HEK293 (cell line): Measurements from ENCODE around the gene CHCHD1.

ENCODE experiments used
- SETDB1 ChIP-seq: IDR thresholded peaks from one replicate; pipeline ENCODE4 v1.6.1; 2017; ENCODE audit warnings: mild to moderate bottlenecking, low read length, moderate library complexity, mixed read lengths; ENCODE audit not compliant: insufficient read length
- ZBTB8A ChIP-seq: fragments of 450-650 bp; formaldehyde crosslinking; IDR thresholded peaks from 2 replicates; pipeline ENCODE4 v1.5.1; 2016; ENCODE audit warnings: missing biosample characterization, missing genetic modification characterization
- ZNF138 ChIP-seq: fragments of 450-650 bp; formaldehyde crosslinking; IDR thresholded peaks from 2 replicates; pipeline ENCODE4 v1.5.1; 2016; ENCODE audit warnings: missing biosample characterization, missing genetic modification characterization, borderline replicate concordance
- ZNF354C ChIP-seq: fragments of 450-650 bp; formaldehyde crosslinking; IDR thresholded peaks from 2 replicates; pipeline ENCODE4 v1.5.1; 2016; ENCODE audit warnings: missing biosample characterization, missing genetic modification characterization, low read depth, borderline replicate concordance
- ZNF501 ChIP-seq: fragments of 450-650 bp; formaldehyde crosslinking; IDR thresholded peaks from 2 replicates; pipeline ENCODE4 v1.5.1; 2016; ENCODE audit warnings: missing biosample characterization, missing genetic modification characterization
- ZNF529 ChIP-seq: fragments of 450-650 bp; formaldehyde crosslinking; IDR thresholded peaks from 2 replicates; pipeline ENCODE4 v1.5.1; 2017; ENCODE audit warnings: missing genetic modification characterization, missing biosample characterization; ENCODE audit not compliant: insufficient replicate concordance
- ZNF530 ChIP-seq: fragments of 450-650 bp; formaldehyde crosslinking; IDR thresholded peaks from 2 replicates; pipeline ENCODE4 v1.5.1; 2016; ENCODE audit warnings: low read depth, missing biosample characterization, missing genetic modification characterization
- TF ChIP-seq, protein P1 (sequence below): fragments of 450-650 bp; IDR thresholded peaks from 2 replicates; pipeline ENCODE4 v1.5.1; 2018; ENCODE audit warnings: missing biosample characterization, missing genetic modification characterization
- TF ChIP-seq, protein P2 (sequence below): fragments of 450-650 bp; formaldehyde crosslinking; IDR thresholded peaks from 2 replicates; pipeline ENCODE4 v1.5.1; 2016; ENCODE audit warnings: missing biosample characterization, missing genetic modification characterization
- TF ChIP-seq, protein P3 (sequence below): fragments of 450-650 bp; formaldehyde crosslinking; IDR thresholded peaks from 2 replicates; pipeline ENCODE4 v1.5.1; 2016; ENCODE audit warnings: missing biosample characterization, missing genetic modification characterization, low read depth
- TF ChIP-seq, protein P4 (sequence below): fragments of 450-650 bp; formaldehyde crosslinking; IDR thresholded peaks from 2 replicates; pipeline ENCODE4 v1.5.1; 2016; ENCODE audit warnings: missing biosample characterization, missing genetic modification characterization
- TF ChIP-seq, protein P5 (sequence below): fragments of 450-650 bp; formaldehyde crosslinking; IDR thresholded peaks from 2 replicates; pipeline ENCODE4 v1.5.1; 2016; ENCODE audit warnings: missing biosample characterization, missing genetic modification characterization
- TF ChIP-seq, protein P6 (sequence below): fragments of 450-650 bp; formaldehyde crosslinking; IDR thresholded peaks from 2 replicates; pipeline ENCODE4 v1.5.1; 2016; ENCODE audit warnings: missing biosample characterization, missing genetic modification characterization, borderline replicate concordance

DNA sequence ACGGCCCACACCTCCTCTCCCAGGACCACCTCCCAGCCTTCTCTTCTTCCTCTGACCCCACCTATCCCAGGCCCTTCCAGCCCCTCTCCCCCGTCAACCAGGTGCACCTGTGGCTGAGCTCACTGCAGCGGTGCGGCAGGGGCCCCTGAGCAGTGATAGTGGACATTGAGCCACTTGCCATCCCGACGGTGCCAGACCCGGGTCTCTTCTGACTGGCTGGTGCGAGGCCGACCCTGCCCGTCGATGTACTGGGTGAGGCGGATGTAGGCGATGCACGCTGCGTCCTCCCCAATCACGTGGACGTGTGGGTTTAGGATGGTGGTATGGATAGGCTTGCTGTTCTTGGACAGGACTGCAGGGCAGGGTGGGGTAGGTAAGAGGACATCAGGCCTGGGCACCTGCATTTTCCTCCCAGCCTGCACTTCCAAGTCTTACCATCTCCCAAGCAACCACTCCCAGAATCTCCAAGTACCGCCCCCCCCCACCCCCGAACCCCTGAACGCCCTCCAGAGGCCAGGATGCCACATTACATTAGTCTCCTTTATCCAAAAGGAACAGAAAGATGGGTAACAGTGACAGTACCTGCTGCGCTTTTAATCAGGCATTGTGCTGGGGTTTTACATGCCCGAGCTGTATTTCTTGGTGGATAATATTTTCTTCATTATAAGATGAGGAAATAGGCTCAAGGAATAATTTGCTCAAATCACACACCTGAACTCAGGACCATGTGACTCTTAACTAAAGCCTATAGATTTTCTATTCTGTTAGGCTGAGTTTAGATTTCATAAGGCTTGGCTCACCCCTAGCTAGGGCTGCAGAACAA lies 33.3 kb downstream of the CHCHD1 start:
- TF ChIP-seq ZNF354C (tag by site-specific recombination) (no peak), ZNF138 (tag by site-specific recombination) (no peak), ZNF501 (tag by site-specific recombination) (no peak), ZNF529 (tag by site-specific recombination) (no peak), ZNF530 (tag by site-specific recombination) (no peak), ZBTB8A (tag by site-specific recombination) (no peak), SETDB1 (no peak)
- TF ChIP-seq, protein P1, sequence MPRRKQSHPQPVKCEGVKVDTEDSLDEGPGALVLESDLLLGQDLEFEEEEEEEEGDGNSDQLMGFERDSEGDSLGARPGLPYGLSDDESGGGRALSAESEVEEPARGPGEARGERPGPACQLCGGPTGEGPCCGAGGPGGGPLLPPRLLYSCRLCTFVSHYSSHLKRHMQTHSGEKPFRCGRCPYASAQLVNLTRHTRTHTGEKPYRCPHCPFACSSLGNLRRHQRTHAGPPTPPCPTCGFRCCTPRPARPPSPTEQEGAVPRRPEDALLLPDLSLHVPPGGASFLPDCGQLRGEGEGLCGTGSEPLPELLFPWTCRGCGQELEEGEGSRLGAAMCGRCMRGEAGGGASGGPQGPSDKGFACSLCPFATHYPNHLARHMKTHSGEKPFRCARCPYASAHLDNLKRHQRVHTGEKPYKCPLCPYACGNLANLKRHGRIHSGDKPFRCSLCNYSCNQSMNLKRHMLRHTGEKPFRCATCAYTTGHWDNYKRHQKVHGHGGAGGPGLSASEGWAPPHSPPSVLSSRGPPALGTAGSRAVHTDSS: no peak
- TF ChIP-seq, protein P2, sequence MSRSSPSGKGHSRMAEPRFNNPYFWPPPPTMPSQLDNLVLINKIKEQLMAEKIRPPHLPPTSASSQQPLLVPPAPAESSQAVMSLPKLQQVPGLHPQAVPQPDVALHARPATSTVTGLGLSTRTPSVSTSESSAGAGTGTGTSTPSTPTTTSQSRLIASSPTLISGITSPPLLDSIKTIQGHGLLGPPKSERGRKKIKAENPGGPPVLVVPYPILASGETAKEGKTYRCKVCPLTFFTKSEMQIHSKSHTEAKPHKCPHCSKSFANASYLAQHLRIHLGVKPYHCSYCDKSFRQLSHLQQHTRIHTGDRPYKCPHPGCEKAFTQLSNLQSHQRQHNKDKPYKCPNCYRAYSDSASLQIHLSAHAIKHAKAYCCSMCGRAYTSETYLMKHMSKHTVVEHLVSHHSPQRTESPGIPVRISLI (tag by site-specific recombination): no peak
- TF ChIP-seq, protein P3, sequence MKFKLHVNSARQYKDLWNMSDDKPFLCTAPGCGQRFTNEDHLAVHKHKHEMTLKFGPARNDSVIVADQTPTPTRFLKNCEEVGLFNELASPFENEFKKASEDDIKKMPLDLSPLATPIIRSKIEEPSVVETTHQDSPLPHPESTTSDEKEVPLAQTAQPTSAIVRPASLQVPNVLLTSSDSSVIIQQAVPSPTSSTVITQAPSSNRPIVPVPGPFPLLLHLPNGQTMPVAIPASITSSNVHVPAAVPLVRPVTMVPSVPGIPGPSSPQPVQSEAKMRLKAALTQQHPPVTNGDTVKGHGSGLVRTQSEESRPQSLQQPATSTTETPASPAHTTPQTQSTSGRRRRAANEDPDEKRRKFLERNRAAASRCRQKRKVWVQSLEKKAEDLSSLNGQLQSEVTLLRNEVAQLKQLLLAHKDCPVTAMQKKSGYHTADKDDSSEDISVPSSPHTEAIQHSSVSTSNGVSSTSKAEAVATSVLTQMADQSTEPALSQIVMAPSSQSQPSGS (tag by site-specific recombination): no peak
- TF ChIP-seq, protein P4, sequence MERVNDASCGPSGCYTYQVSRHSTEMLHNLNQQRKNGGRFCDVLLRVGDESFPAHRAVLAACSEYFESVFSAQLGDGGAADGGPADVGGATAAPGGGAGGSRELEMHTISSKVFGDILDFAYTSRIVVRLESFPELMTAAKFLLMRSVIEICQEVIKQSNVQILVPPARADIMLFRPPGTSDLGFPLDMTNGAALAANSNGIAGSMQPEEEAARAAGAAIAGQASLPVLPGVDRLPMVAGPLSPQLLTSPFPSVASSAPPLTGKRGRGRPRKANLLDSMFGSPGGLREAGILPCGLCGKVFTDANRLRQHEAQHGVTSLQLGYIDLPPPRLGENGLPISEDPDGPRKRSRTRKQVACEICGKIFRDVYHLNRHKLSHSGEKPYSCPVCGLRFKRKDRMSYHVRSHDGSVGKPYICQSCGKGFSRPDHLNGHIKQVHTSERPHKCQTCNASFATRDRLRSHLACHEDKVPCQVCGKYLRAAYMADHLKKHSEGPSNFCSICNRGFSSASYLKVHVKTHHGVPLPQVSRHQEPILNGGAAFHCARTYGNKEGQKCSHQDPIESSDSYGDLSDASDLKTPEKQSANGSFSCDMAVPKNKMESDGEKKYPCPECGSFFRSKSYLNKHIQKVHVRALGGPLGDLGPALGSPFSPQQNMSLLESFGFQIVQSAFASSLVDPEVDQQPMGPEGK (tag by site-specific recombination): 0 out of 2 replicates have a peak, but pooled peaks have one; percentile 15
- TF ChIP-seq, protein P5, sequence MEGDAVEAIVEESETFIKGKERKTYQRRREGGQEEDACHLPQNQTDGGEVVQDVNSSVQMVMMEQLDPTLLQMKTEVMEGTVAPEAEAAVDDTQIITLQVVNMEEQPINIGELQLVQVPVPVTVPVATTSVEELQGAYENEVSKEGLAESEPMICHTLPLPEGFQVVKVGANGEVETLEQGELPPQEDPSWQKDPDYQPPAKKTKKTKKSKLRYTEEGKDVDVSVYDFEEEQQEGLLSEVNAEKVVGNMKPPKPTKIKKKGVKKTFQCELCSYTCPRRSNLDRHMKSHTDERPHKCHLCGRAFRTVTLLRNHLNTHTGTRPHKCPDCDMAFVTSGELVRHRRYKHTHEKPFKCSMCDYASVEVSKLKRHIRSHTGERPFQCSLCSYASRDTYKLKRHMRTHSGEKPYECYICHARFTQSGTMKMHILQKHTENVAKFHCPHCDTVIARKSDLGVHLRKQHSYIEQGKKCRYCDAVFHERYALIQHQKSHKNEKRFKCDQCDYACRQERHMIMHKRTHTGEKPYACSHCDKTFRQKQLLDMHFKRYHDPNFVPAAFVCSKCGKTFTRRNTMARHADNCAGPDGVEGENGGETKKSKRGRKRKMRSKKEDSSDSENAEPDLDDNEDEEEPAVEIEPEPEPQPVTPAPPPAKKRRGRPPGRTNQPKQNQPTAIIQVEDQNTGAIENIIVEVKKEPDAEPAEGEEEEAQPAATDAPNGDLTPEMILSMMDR (tag by site-specific recombination): no peak
- TF ChIP-seq, protein P6, sequence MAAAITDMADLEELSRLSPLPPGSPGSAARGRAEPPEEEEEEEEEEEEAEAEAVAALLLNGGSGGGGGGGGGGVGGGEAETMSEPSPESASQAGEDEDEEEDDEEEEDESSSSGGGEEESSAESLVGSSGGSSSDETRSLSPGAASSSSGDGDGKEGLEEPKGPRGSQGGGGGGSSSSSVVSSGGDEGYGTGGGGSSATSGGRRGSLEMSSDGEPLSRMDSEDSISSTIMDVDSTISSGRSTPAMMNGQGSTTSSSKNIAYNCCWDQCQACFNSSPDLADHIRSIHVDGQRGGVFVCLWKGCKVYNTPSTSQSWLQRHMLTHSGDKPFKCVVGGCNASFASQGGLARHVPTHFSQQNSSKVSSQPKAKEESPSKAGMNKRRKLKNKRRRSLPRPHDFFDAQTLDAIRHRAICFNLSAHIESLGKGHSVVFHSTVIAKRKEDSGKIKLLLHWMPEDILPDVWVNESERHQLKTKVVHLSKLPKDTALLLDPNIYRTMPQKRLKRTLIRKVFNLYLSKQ (tag by site-specific recombination): no peak
